Hepatocyte (in vitro differentiated cells): Measurements from ENCODE around the gene CPB1. TPM values are rescaled to one million over a fixed set of nuclear protein-coding genes. Genes with fewer than 3 reads are reported as not detected.

Experiments used
- DNase-seq: peaks from one replicate; pipeline ENCODE4 v3.0.0-alpha.2; 2016; ENCODE audit warnings: low spot score
- H2AFZ ChIP-seq: fragments of 200-600 bp; sonication (generic); 2 replicates; pipeline ENCODE4 v1.6.0; 2016; ENCODE audit warnings: antibody characterized with exemption, mild to moderate bottlenecking
- H3K27ac ChIP-seq: fragments of 200-600 bp; sonication (generic); 2 replicates; pipeline ENCODE4 v1.5.1; 2016; ENCODE audit warnings: mild to moderate bottlenecking
- H3K27me3 ChIP-seq: fragments of 200-600 bp; sonication (generic); 2 replicates; pipeline ENCODE4 v1.6.1; 2016
- H3K36me3 ChIP-seq: fragments of 200-600 bp; sonication (generic); replicated peaks from 2 replicates; pipeline ENCODE4 v1.5.1; 2016; ENCODE audit warnings: low read depth; ENCODE audit not compliant: insufficient read depth
- H3K4me1 ChIP-seq: fragments of 200-600 bp; sonication (generic); 2 replicates; pipeline ENCODE4 v1.5.1; 2016; ENCODE audit warnings: mild to moderate bottlenecking, moderate library complexity; ENCODE audit not compliant: insufficient read depth
- H3K4me2 ChIP-seq: fragments of 200-600 bp; sonication (generic); 2 replicates; pipeline ENCODE4 v1.6.0; 2016
- H3K4me3 ChIP-seq: fragments of 200-600 bp; sonication (generic); 2 replicates; pipeline ENCODE4 v1.5.1; 2016; ENCODE audit warnings: mild to moderate bottlenecking
- H3K79me2 ChIP-seq: fragments of 200-600 bp; sonication (generic); 2 replicates; pipeline ENCODE4 v1.6.0; 2017; ENCODE audit warnings: mild to moderate bottlenecking
- H3K9me2 ChIP-seq: fragments of 200-600 bp; sonication (generic); replicated peaks from 2 replicates; pipeline ENCODE4 v1.6.0; 2017; ENCODE audit warnings: mild to moderate bottlenecking; ENCODE audit not compliant: insufficient read depth
- H3K9me3 ChIP-seq: fragments of 200-600 bp; sonication (generic); 2 replicates; pipeline ENCODE4 v1.5.1; 2016; ENCODE audit warnings: low read depth, mild to moderate bottlenecking
- H4K20me1 ChIP-seq: fragments of 200-600 bp; sonication (generic); 2 replicates; pipeline ENCODE4 v1.6.0; 2016; ENCODE audit warnings: mild to moderate bottlenecking; ENCODE audit not compliant: insufficient read depth, poor library complexity, severe bottlenecking
- EZH2 ChIP-seq: fragments of 200-600 bp; sonication (generic); IDR thresholded peaks from 2 replicates; pipeline ENCODE4 v1.6.1; 2016; ENCODE audit warnings: antibody characterized with exemption, mild to moderate bottlenecking, borderline replicate concordance
- EZH2phosphoT487 ChIP-seq: fragments of 200-600 bp; sonication (generic); IDR thresholded peaks from one replicate; pipeline ENCODE4 v1.6.1; 2018; ENCODE audit warnings: antibody characterized with exemption, mild to moderate bottlenecking, low read depth, moderate library complexity; ENCODE audit not compliant: unreplicated experiment, severe bottlenecking
- WGBS: methylation state at CpG from one replicate; pipeline ENCODE4 v1.1.6; 2016; ENCODE audit warnings: low lambda C conversion rate; ENCODE audit errors: missing lambda C conversion rate; 5-methylcytosine and 5-hydroxymethylcytosine counted together
- polyA plus RNA-seq: library from polyadenylated mRNA; unstranded; fragments of >200 nt; fragmentation: Nextera tagmentation; extraction: Ambion mirVana; gene quantifications from 2 replicates; pipeline ENCODE4 v1.2.1, GENCODE V29; 2016
- total RNA-seq: library from RNA; depleted of rRNA; stranded (reverse); fragments of >200 nt; gene quantifications from 2 replicates; pipeline ENCODE4 v1.2.3, GENCODE V29; 2014
- TF ChIP-seq, protein P1 (sequence below): fragments of 200-600 bp; sonication (generic); IDR thresholded peaks from 2 replicates; pipeline ENCODE4 v1.5.1; 2016; ENCODE audit warnings: antibody characterized with exemption, mild to moderate bottlenecking; ENCODE audit not compliant: poor library complexity

The CPB1 gene
- total and polyA plus RNA-seq, 2 experiments from 2014 or later, result not detected

DNA sequence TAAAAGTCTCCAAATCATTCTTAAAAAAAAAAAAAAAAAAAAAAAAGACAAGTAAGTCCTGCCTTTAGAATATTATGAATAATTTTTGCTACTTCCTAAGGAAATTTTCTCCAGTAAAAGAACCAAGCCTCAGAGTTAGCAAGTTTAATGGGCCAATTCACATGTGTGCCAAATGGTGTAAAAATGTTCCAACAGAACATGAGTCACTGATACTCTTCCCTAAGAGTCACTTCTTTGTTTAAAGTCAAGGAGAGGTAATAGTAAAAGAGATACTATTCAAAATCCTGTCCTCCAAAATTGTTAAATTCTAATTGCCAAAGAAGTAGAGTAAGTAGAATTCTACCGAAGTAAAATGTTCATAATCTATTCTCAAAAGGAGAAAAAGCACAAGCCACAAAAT lies 19.7 kb downstream of the CPB1 start:
- 67% methylated on average over 1 of the region's 1 CpG for WGBS
- Histone ChIP-seq H3K4me1 (no peaks in the 10 kb centered on the region), H3K4me3 (no peak overlapping the region), H3K79me2 (no peaks in the 10 kb centered on the region), H4K20me1 (no peaks in the 10 kb centered on the region), H2AFZ (no peak overlapping the region), H3K9me3 (no peaks in the 10 kb centered on the region), H3K9me2 (no peaks in the 10 kb centered on the region), H3K4me2 (no peak overlapping the region), H3K27ac (no peak overlapping the region), H3K27me3 (no peaks in the 10 kb centered on the region), H3K36me3 (no peaks in the 10 kb centered on the region)
- DNase-seq, result no peak
- TF ChIP-seq, protein P1, sequence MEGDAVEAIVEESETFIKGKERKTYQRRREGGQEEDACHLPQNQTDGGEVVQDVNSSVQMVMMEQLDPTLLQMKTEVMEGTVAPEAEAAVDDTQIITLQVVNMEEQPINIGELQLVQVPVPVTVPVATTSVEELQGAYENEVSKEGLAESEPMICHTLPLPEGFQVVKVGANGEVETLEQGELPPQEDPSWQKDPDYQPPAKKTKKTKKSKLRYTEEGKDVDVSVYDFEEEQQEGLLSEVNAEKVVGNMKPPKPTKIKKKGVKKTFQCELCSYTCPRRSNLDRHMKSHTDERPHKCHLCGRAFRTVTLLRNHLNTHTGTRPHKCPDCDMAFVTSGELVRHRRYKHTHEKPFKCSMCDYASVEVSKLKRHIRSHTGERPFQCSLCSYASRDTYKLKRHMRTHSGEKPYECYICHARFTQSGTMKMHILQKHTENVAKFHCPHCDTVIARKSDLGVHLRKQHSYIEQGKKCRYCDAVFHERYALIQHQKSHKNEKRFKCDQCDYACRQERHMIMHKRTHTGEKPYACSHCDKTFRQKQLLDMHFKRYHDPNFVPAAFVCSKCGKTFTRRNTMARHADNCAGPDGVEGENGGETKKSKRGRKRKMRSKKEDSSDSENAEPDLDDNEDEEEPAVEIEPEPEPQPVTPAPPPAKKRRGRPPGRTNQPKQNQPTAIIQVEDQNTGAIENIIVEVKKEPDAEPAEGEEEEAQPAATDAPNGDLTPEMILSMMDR, result no peak

DNA sequence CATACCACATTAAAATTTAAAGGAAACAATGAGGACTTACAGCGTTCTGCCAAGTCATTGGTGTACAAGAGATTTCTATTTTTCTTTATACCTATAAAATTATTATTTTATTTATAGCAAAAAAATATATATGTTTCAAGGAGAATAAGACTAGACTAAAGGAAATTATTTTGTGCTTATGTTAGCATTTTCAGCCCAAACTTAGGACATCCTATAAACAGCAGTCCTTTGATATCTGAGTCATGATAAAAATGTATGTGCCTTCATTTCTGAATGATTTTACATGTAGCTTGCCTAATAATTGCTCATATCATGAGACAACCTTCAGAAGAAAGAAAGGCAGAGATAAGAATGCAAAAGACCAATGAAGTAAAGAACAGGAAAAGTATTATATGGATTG lies 20.8 kb downstream of the CPB1 start:
- 88% methylated on average over 1 of the region's 1 CpG for WGBS
- no peak overlapping the region for H2AFZ ChIP-seq
- no peak for DNase-seq
- no peaks in the 10 kb centered on the region for H3K27me3 ChIP-seq
- H3K9me3 ChIP-seq, result no peaks in the 10 kb centered on the region
- H3K9me2 ChIP-seq, result no peaks in the 10 kb centered on the region
- no peaks in the 10 kb centered on the region for H4K20me1 ChIP-seq
- no peaks in the 10 kb centered on the region for H3K79me2 ChIP-seq
- H3K36me3 ChIP-seq, result no peaks in the 10 kb centered on the region
- H3K4me2 ChIP-seq, result no peak overlapping the region
- H3K4me1 ChIP-seq, result no peaks in the 10 kb centered on the region
- H3K4me3 ChIP-seq, result no peak overlapping the region
- H3K27ac ChIP-seq, result no peak overlapping the region
- TF ChIP-seq EZH2phosphoT487 (no peak), EZH2 (no peak)
- TF ChIP-seq, protein P1, result no peak

DNA sequence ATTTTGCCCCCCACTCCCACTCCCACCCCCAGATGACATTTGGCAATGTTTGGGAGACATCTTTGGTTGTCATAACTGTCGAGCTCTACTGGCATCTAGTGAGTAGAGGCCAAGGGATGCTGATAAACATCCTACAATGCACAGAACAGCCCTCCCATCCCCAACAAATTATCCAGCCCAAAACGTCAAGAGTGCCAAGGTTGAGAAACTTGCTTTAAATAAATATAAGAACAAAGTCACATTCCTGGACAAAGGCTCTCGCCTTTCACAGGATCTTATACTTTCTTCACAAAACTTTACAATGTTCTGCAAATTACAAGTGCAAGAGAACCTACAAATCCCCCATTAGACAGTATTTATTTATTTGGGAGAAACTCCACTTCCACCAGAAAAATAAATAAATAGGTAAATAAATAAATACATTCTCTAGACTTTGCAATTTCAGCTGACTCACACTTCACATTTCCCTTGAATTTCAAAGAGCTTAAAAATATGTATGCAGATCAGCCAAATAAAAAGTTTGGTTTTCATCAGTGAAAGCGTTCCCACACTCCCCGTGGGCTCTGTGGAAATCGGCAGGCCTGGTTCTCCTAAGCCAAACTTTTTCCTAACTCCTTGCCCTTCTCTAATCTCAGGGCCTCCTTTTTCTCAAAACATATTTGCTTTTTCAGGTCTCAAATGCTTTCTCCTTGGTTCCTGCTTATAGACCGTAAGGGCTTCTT lies 24.8 kb downstream of the CPB1 start:
- TF ChIP-seq, protein P1, result no peak
- no peak for TF ChIP-seq EZH2
- TF ChIP-seq EZH2phosphoT487, result no peak
- Histone ChIP-seq H4K20me1 (no peaks in the 10 kb centered on the region), H2AFZ (no peak overlapping the region), H3K27me3 (no peaks in the 10 kb centered on the region), H3K9me3 (no peaks in the 10 kb centered on the region), H3K36me3 (no peaks in the 10 kb centered on the region), H3K27ac (no peak overlapping the region), H3K4me3 (no peak overlapping the region), H3K9me2 (no peaks in the 10 kb centered on the region), H3K4me1 (no peaks in the 10 kb centered on the region), H3K79me2 (no peaks in the 10 kb centered on the region), H3K4me2 (no peak overlapping the region)
- WGBS, result 86% methylated on average over 7 of the region's 7 CpGs
- no peak for DNase-seq
